Neural cell (in vitro differentiated cells): ENCODE results near the gene NLRP10. TPM values are rescaled to one million over a fixed set of nuclear protein-coding genes. Genes with fewer than 3 reads are reported as not detected.

ENCODE experiments used
- H2AFZ ChIP-seq: fragments of 200-600, 300-800 bp; sonication (generic), shearing (Covaris generic); 2 replicates; pipeline ENCODE4 v1.6.0; 2014; ENCODE audit warnings: low read depth, mild to moderate bottlenecking, antibody characterized with exemption, low read length, moderate library complexity
- H3F3A ChIP-seq: fragments of 200-600 bp; shearing (Covaris generic); 2 replicates; pipeline ENCODE4 v1.6.1; 2016; ENCODE audit warnings: mild to moderate bottlenecking, moderate library complexity, mixed read lengths, antibody characterized with exemption, low read length; ENCODE audit not compliant: insufficient read depth, poor library complexity, severe bottlenecking
- H3K27ac ChIP-seq: fragments of 200-600, 300-800 bp; sonication (generic), shearing (Covaris generic); 2 replicates; pipeline ENCODE4 v1.5.1; 2014; ENCODE audit warnings: mild to moderate bottlenecking, low read length, moderate library complexity
- H3K27me3 ChIP-seq: fragments of 300-800, 200-600 bp; sonication (generic), shearing (Covaris generic); 2 replicates; pipeline ENCODE4 v1.6.0; 2014; ENCODE audit warnings: mild to moderate bottlenecking, low read depth, low read length, moderate library complexity; ENCODE audit not compliant: insufficient read depth
- H3K36me3 ChIP-seq: fragments of 300-800, 200-600 bp; sonication (generic), shearing (Covaris generic); 2 replicates; pipeline ENCODE4 v1.5.1; 2014; ENCODE audit warnings: mild to moderate bottlenecking, antibody characterized with exemption, low read length, moderate library complexity; ENCODE audit not compliant: insufficient read depth
- H3K4me2 ChIP-seq: fragments of 300-800, 200-600 bp; sonication (generic), shearing (Covaris generic); 2 replicates; pipeline ENCODE4 v1.6.0; 2014; ENCODE audit warnings: mild to moderate bottlenecking, low read length
- H3K4me3 ChIP-seq: fragments of 300-800, 200-600 bp; sonication (generic), shearing (Covaris generic); 2 replicates; pipeline ENCODE4 v1.5.1; 2014; ENCODE audit warnings: mild to moderate bottlenecking, low read length, moderate library complexity
- H3K79me2 ChIP-seq: fragments of 200-600 bp; shearing (Covaris generic); replicated peaks from 2 replicates; pipeline ENCODE4 v1.6.0; 2014; ENCODE audit warnings: mild to moderate bottlenecking, low read length, moderate library complexity; ENCODE audit not compliant: insufficient read depth
- H3K9ac ChIP-seq: fragments of 300-800, 200-600 bp; sonication (generic), shearing (Covaris generic); 2 replicates; pipeline ENCODE4 v1.6.1; 2016; ENCODE audit warnings: mild to moderate bottlenecking, low read length, mixed read lengths
- H3K9me2 ChIP-seq: fragments of 200-600 bp; shearing (Covaris generic); 2 replicates; pipeline ENCODE4 v1.6.1; 2016; ENCODE audit warnings: mild to moderate bottlenecking, low read length, mixed read lengths; ENCODE audit not compliant: insufficient read depth
- H3K9me3 ChIP-seq: fragments of 200-600, 300-800 bp; sonication (generic), shearing (Covaris generic); 2 replicates; pipeline ENCODE4 v1.6.1; 2016; ENCODE audit warnings: mild to moderate bottlenecking, mixed run types, low read length, moderate library complexity, mixed read lengths
- H4K20me1 ChIP-seq: fragments of 200-600 bp; shearing (Covaris generic); 2 replicates; pipeline ENCODE4 v1.6.1; 2016; ENCODE audit warnings: mild to moderate bottlenecking, mixed run types; ENCODE audit not compliant: insufficient read depth
- EP300 ChIP-seq: fragments of 450-650 bp; conservative IDR thresholded peaks from 2 replicates; pipeline ENCODE4 v1.6.1; 2014; ENCODE audit warnings: antibody characterized with exemption, mild to moderate bottlenecking, moderate library complexity; ENCODE audit not compliant: poor library complexity, severe bottlenecking
- EZH2 ChIP-seq: fragments of 200-600, 300-800 bp; shearing (Covaris generic), sonication (generic); IDR thresholded peaks from 2 replicates; pipeline ENCODE4 v1.6.1; 2014; ENCODE audit warnings: antibody characterized with exemption, low read length, borderline replicate concordance, mild to moderate bottlenecking; ENCODE audit not compliant: insufficient read depth, poor library complexity, severe bottlenecking
- MXI1 ChIP-seq: fragments of 450-650 bp; conservative IDR thresholded peaks from 2 replicates; pipeline ENCODE4 v1.6.1; 2014; ENCODE audit warnings: antibody characterized with exemption, mild to moderate bottlenecking; ENCODE audit not compliant: poor library complexity, severe bottlenecking
- POLR2AphosphoS5 ChIP-seq: IDR thresholded peaks from 2 replicates; pipeline ENCODE4 v1.6.1; 2012
- RAD21 ChIP-seq: fragments of 450-650 bp; conservative IDR thresholded peaks from 2 replicates; pipeline ENCODE4 v1.6.1; 2014; ENCODE audit warnings: antibody characterized with exemption, mild to moderate bottlenecking, moderate library complexity
- SMC3 ChIP-seq: fragments of 450-650 bp; conservative IDR thresholded peaks from 2 replicates; pipeline ENCODE4 v1.6.1; 2014; ENCODE audit warnings: antibody characterized with exemption, mild to moderate bottlenecking, moderate library complexity; ENCODE audit not compliant: poor library complexity
- TAF1 ChIP-seq: IDR thresholded peaks from 2 replicates; pipeline ENCODE4 v1.6.1; 2012; ENCODE audit warnings: low read depth
- polyA plus RNA-seq: library from polyadenylated mRNA; depleted of rRNA; stranded (reverse); fragments of >200 nt; gene quantifications from 2 replicates; pipeline ENCODE4 v1.2.3, GENCODE V29; 2014
- TF ChIP-seq, protein P1 (sequence below): fragments of 450-650 bp; IDR thresholded peaks from 2 replicates; pipeline ENCODE4 v1.5.1; 2014; ENCODE audit warnings: antibody characterized with exemption, mild to moderate bottlenecking, moderate library complexity; ENCODE audit not compliant: poor library complexity, severe bottlenecking
- TF ChIP-seq, protein P2 (sequence below): IDR thresholded peaks from 2 replicates; pipeline ENCODE4 v1.6.1; 2012; ENCODE audit warnings: borderline replicate concordance

NLRP10 gene
- polyA plus RNA-seq, 1 donor from 2014 or later = not detected

DNA sequence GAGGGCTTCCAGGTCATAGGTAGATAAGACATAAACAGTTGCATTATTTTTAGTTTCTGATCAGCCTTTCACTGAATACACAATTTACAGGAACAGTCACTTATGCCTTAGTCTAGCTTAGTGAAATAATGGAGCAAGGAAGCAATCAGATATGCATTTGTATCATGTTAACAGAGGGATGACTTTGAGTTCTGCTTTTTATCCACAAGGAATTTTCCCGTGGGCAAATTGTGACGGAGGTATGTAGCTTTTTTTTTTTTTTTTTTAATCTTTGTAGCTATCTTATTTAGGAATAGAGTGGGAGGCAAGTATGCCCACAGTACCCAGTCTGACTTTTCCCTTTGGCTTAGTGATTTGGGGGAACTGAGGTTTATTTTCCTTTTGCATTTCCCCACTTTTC lies 3.4 kb upstream of the NLRP10 start:
- Histone ChIP-seq H3K27me3 (no peaks in the 10 kb centered on the region), H3K9ac (no peak overlapping the region), H4K20me1 (no peaks in the 10 kb centered on the region), H3K36me3 (no peaks in the 10 kb centered on the region), H3K4me3 (no peak overlapping the region), H3K9me2 (no peaks in the 10 kb centered on the region), H2AFZ (no peak overlapping the region), H3F3A (no peaks in the 10 kb centered on the region), H3K79me2 (no peaks in the 10 kb centered on the region), H3K27ac (no peak overlapping the region), H3K4me2 (no peak overlapping the region), H3K9me3 (no peaks in the 10 kb centered on the region)
- TF ChIP-seq RAD21 (no peak), MXI1 (no peak), SMC3 (no peak), POLR2AphosphoS5 (no peak), EZH2 (no peak), TAF1 (no peak), EP300 (no peak)
- TF ChIP-seq, protein P1, sequence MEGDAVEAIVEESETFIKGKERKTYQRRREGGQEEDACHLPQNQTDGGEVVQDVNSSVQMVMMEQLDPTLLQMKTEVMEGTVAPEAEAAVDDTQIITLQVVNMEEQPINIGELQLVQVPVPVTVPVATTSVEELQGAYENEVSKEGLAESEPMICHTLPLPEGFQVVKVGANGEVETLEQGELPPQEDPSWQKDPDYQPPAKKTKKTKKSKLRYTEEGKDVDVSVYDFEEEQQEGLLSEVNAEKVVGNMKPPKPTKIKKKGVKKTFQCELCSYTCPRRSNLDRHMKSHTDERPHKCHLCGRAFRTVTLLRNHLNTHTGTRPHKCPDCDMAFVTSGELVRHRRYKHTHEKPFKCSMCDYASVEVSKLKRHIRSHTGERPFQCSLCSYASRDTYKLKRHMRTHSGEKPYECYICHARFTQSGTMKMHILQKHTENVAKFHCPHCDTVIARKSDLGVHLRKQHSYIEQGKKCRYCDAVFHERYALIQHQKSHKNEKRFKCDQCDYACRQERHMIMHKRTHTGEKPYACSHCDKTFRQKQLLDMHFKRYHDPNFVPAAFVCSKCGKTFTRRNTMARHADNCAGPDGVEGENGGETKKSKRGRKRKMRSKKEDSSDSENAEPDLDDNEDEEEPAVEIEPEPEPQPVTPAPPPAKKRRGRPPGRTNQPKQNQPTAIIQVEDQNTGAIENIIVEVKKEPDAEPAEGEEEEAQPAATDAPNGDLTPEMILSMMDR = no peak
- TF ChIP-seq, protein P2, sequence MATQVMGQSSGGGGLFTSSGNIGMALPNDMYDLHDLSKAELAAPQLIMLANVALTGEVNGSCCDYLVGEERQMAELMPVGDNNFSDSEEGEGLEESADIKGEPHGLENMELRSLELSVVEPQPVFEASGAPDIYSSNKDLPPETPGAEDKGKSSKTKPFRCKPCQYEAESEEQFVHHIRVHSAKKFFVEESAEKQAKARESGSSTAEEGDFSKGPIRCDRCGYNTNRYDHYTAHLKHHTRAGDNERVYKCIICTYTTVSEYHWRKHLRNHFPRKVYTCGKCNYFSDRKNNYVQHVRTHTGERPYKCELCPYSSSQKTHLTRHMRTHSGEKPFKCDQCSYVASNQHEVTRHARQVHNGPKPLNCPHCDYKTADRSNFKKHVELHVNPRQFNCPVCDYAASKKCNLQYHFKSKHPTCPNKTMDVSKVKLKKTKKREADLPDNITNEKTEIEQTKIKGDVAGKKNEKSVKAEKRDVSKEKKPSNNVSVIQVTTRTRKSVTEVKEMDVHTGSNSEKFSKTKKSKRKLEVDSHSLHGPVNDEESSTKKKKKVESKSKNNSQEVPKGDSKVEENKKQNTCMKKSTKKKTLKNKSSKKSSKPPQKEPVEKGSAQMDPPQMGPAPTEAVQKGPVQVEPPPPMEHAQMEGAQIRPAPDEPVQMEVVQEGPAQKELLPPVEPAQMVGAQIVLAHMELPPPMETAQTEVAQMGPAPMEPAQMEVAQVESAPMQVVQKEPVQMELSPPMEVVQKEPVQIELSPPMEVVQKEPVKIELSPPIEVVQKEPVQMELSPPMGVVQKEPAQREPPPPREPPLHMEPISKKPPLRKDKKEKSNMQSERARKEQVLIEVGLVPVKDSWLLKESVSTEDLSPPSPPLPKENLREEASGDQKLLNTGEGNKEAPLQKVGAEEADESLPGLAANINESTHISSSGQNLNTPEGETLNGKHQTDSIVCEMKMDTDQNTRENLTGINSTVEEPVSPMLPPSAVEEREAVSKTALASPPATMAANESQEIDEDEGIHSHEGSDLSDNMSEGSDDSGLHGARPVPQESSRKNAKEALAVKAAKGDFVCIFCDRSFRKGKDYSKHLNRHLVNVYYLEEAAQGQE = no peak

DNA sequence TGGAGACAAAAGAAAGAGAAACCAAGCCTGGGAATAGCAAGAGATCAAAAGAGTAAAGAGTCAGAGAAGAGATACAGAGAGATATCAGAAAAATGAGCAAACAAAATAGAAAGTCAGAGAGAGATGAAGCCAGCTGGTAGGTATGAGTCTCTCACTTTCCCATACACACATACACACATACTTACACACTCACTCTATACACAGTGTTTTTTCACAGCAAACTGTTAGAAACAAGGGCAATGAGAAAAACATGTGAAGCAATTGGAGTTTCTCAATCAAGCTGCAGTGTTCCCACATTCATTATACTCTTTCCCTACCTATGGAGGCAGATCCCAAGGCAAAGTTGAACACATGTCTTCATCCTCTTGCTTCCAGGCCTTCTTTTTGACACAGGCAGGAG lies 2.6 kb upstream of the NLRP10 start:
- Histone ChIP-seq H3K36me3 (no peaks in the 10 kb centered on the region), H3K4me3 (no peak overlapping the region), H3K9me3 (no peaks in the 10 kb centered on the region), H4K20me1 (no peaks in the 10 kb centered on the region), H3F3A (no peaks in the 10 kb centered on the region), H3K9ac (no peak overlapping the region), H3K79me2 (no peaks in the 10 kb centered on the region), H2AFZ (no peak overlapping the region), H3K4me2 (no peak overlapping the region), H3K9me2 (no peaks in the 10 kb centered on the region), H3K27ac (no peak overlapping the region), H3K27me3 (no peaks in the 10 kb centered on the region)
- no peak for TF ChIP-seq SMC3
- TF ChIP-seq TAF1 = no peak
- TF ChIP-seq, protein P2 = no peak
- TF ChIP-seq RAD21 = no peak
- no peak for TF ChIP-seq EP300
- TF ChIP-seq, protein P1 = no peak
- no peak for TF ChIP-seq MXI1
- TF ChIP-seq POLR2AphosphoS5 = no peak
- TF ChIP-seq EZH2 = no peak
